DOHH2 (cell line): ENCODE results near the gene BRCA1.

Experiments used
- H3F3A ChIP-seq: fragments of 200-600 bp; sonication (generic), shearing (Covaris generic); 2 replicates; pipeline ENCODE4 v1.6.0; 2016; ENCODE audit warnings: antibody characterized with exemption, mild to moderate bottlenecking; ENCODE audit not compliant: control insufficient read depth, insufficient read depth
- H3K27ac ChIP-seq: fragments of 200-600 bp; sonication (generic); 2 replicates; pipeline ENCODE4 v1.5.1; 2014; ENCODE audit warnings: low read depth, mild to moderate bottlenecking, low read length, moderate library complexity
- H3K27me3 ChIP-seq: fragments of 200-600 bp; sonication (generic); 2 replicates; pipeline ENCODE4 v1.6.1; 2014; ENCODE audit warnings: mild to moderate bottlenecking, low read length, mixed read lengths; ENCODE audit not compliant: control insufficient read depth
- H3K36me3 ChIP-seq: fragments of 200-600 bp; sonication (generic); 2 replicates; pipeline ENCODE4 v1.6.1; 2014; ENCODE audit warnings: mild to moderate bottlenecking, low read length, moderate library complexity, mixed read lengths; ENCODE audit not compliant: control insufficient read depth
- H3K4me1 ChIP-seq: fragments of 200-600 bp; sonication (generic); 2 replicates; pipeline ENCODE4 v1.6.1; 2014; ENCODE audit warnings: mild to moderate bottlenecking, low read length, mixed read lengths; ENCODE audit not compliant: control insufficient read depth
- H3K4me2 ChIP-seq: fragments of 200-600 bp; sonication (generic); 2 replicates; pipeline ENCODE4 v1.6.0; 2014; ENCODE audit warnings: mild to moderate bottlenecking, low read length, moderate library complexity
- H3K4me3 ChIP-seq: fragments of 200-600 bp; sonication (generic); 2 replicates; pipeline ENCODE4 v1.5.1; 2014; ENCODE audit warnings: mild to moderate bottlenecking, low read length, mixed read lengths
- H3K79me2 ChIP-seq: fragments of 200-600 bp; sonication (generic); 2 replicates; pipeline ENCODE4 v1.6.1; 2014; ENCODE audit warnings: mild to moderate bottlenecking, low read length, mixed read lengths; ENCODE audit not compliant: control insufficient read depth
- H3K9me2 ChIP-seq: fragments of 200-600 bp; sonication (generic); replicated peaks from 2 replicates; pipeline ENCODE4 v1.6.1; 2014; ENCODE audit warnings: mild to moderate bottlenecking, low read length, mixed read lengths; ENCODE audit not compliant: control insufficient read depth
- H3K9me3 ChIP-seq: fragments of 200-600 bp; sonication (generic); 2 replicates; pipeline ENCODE4 v1.6.1; 2014; ENCODE audit warnings: antibody characterized with exemption, low read length, mixed read lengths; ENCODE audit not compliant: control insufficient read depth, insufficient read depth
- H4K20me1 ChIP-seq: fragments of 200-600 bp; sonication (generic); 2 replicates; pipeline ENCODE4 v1.6.0; 2014; ENCODE audit warnings: low read depth, mild to moderate bottlenecking, antibody characterized with exemption, low read length, moderate library complexity; ENCODE audit not compliant: control insufficient read depth, insufficient read depth
- EZH2phosphoT487 ChIP-seq: fragments of 200-600 bp; sonication (generic); IDR thresholded peaks from 2 replicates; pipeline ENCODE4 v1.6.1; 2017; ENCODE audit warnings: borderline replicate concordance, mild to moderate bottlenecking, antibody characterized with exemption, low read length, moderate library complexity, mixed read lengths
- TF ChIP-seq, protein P1 (sequence below): fragments of 200-600 bp; sonication (generic); IDR thresholded peaks from one replicate; pipeline ENCODE4 v1.5.1; 2014; ENCODE audit warnings: antibody characterized with exemption, mild to moderate bottlenecking, low read depth, low read length; ENCODE audit not compliant: poor library complexity, severe bottlenecking

BRCA1 gene

DNA sequence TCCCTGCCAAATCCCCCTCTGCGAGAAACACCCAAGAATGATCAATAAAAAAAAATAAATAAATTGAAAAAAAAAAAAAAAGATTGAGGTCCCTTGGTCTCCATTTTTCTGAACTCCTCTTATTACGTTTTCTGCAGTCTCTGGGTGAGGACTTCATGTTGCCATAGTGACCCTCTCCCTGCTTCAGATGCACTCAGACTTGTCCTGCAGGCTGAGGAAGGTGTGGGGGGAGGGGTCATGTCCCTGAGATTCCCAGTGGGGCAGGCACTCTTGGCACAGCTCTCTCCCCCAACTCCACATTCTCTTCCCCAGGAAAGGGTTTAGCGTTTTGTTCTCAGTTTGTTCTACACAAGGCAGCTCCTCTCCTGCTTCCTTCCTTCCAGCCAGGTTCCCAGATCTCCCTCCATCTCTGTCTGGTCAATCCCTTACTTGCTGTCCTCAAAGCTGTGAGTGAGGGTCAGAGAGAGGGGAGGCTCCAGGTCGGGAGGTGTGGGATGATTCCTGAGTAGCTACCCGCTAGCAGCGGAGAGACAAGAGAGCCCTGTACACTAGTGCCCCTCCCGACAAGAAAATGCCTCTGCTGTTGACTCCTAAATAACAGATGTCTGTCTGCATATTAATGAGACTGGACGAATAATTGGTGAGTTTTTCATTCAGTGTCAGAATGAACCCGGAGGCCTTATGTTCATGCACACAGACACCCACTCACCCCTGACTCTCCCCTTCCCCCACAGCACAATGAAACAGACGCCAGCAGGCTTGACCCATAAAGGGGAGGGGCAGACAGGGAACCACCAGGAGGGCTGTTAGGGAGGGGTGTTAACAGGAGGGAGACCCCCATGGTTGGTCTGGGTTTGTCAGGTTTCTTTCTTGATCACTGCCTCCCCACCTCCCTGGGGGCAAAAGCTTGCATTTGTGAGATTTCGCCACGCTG is 90.9 kb downstream of the BRCA1 start:
- H3K36me3 ChIP-seq: no peaks in the 10 kb centered on the region
- no peaks in the 10 kb centered on the region for H3K9me3 ChIP-seq
- H4K20me1 ChIP-seq: no peaks in the 10 kb centered on the region
- H3K27me3 ChIP-seq: peaks cover 4% of the 10 kb centered on the region
- no peaks in the 10 kb centered on the region for H3K4me1 ChIP-seq
- no peak overlapping the region for H3K4me2 ChIP-seq
- H3K9me2 ChIP-seq: no peaks in the 10 kb centered on the region
- no peak overlapping the region for H3K4me3 ChIP-seq
- no peak overlapping the region for H3K27ac ChIP-seq
- no peaks in the 10 kb centered on the region for H3F3A ChIP-seq
- H3K79me2 ChIP-seq: no peaks in the 10 kb centered on the region
- TF ChIP-seq EZH2phosphoT487: no peak
- TF ChIP-seq, protein P1, sequence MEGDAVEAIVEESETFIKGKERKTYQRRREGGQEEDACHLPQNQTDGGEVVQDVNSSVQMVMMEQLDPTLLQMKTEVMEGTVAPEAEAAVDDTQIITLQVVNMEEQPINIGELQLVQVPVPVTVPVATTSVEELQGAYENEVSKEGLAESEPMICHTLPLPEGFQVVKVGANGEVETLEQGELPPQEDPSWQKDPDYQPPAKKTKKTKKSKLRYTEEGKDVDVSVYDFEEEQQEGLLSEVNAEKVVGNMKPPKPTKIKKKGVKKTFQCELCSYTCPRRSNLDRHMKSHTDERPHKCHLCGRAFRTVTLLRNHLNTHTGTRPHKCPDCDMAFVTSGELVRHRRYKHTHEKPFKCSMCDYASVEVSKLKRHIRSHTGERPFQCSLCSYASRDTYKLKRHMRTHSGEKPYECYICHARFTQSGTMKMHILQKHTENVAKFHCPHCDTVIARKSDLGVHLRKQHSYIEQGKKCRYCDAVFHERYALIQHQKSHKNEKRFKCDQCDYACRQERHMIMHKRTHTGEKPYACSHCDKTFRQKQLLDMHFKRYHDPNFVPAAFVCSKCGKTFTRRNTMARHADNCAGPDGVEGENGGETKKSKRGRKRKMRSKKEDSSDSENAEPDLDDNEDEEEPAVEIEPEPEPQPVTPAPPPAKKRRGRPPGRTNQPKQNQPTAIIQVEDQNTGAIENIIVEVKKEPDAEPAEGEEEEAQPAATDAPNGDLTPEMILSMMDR: no peak

DNA sequence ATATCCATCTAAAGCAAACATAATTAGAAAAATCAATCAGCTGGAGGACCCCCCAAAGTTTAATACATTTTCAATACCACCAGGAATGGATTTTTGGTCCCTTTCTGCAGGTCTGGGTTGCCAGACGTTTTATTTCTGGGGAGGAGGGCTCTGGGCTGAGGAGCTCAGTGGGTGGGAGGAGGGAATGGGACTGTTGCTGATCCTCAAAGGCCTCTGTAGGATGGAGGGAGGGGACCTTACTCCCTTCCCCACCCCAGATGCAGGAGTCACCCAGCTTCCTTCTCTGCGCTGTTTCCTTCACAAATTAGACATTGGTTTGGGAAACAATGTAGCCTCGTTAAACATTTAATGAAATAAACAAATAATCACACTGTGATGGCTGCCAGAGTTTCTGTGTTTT is 93.5 kb downstream of the BRCA1 start:
- H3K4me1 ChIP-seq: no peaks in the 10 kb centered on the region
- TF ChIP-seq, protein P1: no peak
- TF ChIP-seq EZH2phosphoT487: no peak
- H3K27me3 ChIP-seq: peaks cover 11% of the 10 kb centered on the region
- H3K4me3 ChIP-seq: no peak overlapping the region
- no peak overlapping the region for H3K4me2 ChIP-seq
- no peaks in the 10 kb centered on the region for H3K9me2 ChIP-seq
- no peaks in the 10 kb centered on the region for H4K20me1 ChIP-seq
- no peaks in the 10 kb centered on the region for H3K36me3 ChIP-seq
- H3K79me2 ChIP-seq: no peaks in the 10 kb centered on the region
- H3K9me3 ChIP-seq: no peaks in the 10 kb centered on the region
- no peak overlapping the region for H3K27ac ChIP-seq
- no peaks in the 10 kb centered on the region for H3F3A ChIP-seq

DNA sequence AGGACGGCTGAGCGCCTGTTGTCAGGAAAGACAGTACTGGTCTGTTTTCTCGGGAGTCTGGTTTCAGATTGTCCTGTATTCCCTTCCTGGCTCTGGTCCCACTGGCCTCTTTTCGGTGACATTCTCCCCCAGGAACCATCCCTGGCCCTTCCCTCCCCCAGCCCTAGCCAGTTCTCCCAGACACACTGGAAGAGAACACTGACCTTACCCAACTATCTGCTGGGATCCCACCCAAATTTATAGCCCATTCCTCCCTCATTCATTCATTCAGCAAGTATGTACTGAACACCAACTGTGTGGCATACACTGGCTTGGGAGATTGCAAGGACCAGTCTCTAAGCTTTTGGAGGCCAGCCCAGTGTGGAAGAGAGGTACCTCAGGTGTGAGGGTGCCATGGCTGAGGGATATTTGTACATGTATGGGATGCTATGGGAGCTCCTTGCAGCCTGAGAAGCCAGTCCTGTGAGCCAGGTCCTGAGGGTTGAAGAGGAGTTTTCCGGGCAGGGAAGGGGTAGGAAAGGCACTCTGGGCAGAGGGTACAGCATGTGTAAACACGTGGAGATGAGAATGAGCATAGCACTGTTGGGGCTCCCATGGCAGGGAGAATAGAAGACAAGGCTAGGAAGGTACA is 94.9 kb downstream of the BRCA1 start:
- no peaks in the 10 kb centered on the region for H3K36me3 ChIP-seq
- no peak overlapping the region for H3K4me2 ChIP-seq
- H3K4me3 ChIP-seq: no peak overlapping the region
- no peaks in the 10 kb centered on the region for H3K9me2 ChIP-seq
- H3K27me3 ChIP-seq: peaks cover 17% of the 10 kb centered on the region
- no peaks in the 10 kb centered on the region for H3K9me3 ChIP-seq
- no peaks in the 10 kb centered on the region for H3F3A ChIP-seq
- no peaks in the 10 kb centered on the region for H3K79me2 ChIP-seq
- H3K27ac ChIP-seq: no peak overlapping the region
- no peaks in the 10 kb centered on the region for H4K20me1 ChIP-seq
- H3K4me1 ChIP-seq: peaks cover 2% of the 10 kb centered on the region; the same call in 1 of the 2 replicates
- TF ChIP-seq EZH2phosphoT487: no peak
- TF ChIP-seq, protein P1: no peak
